NB4 (cell line): ENCODE data around the gene CACNA1A.

Source experiments
- DNase-seq: peaks from one replicate; pipeline ENCODE4 v3.0.0; 2010; ENCODE audit warnings: low read depth
- H3K4me3 ChIP-seq: one replicate; pipeline ENCODE4 v1.5.1; 2011; ENCODE audit warnings: mild to moderate bottlenecking, low read depth, low read length, moderate library complexity
- CTCF ChIP-seq: IDR thresholded peaks from one replicate; pipeline ENCODE4 v1.5.1; 2012; ENCODE audit warnings: low read depth, low read length
- MAX ChIP-seq: IDR thresholded peaks from 2 replicates; pipeline ENCODE4 v1.6.1; 2011; ENCODE audit warnings: low read depth, low read length
- MYC ChIP-seq: IDR thresholded peaks from 2 replicates; pipeline ENCODE4 v1.6.1; 2011; ENCODE audit warnings: low read depth, low read length
- POLR2A ChIP-seq: IDR thresholded peaks from 2 replicates; pipeline ENCODE4 v1.6.1; 2011; ENCODE audit warnings: mild to moderate bottlenecking; ENCODE audit not compliant: insufficient read length; ENCODE audit errors: extremely low read depth

CACNA1A gene

GRCh38 chr19:13526552-13526951 is 20.3 kb upstream of the CACNA1A start:
- DNase-seq = peak; percentile 45
- TF ChIP-seq CTCF (peak; percentile 78), POLR2A (no peak)
- H3K4me3 ChIP-seq = no peak overlapping the region

- H3K4me3 ChIP-seq = no peak overlapping the region
- TF ChIP-seq CTCF (no peak), MYC (no peak), POLR2A (no peak), MAX (no peak)
- DNase-seq = no peak
Measured at GRCh38 chr19:13521066-13521465, 14.8 kb upstream of the CACNA1A start.

- DNase-seq = no peak
- no peak overlapping the region for H3K4me3 ChIP-seq
- TF ChIP-seq MYC = no peak
- no peak for TF ChIP-seq POLR2A
- TF ChIP-seq CTCF = no peak
- TF ChIP-seq MAX = no peak
Measured at GRCh38 chr19:13511947-13512346, 5.7 kb upstream of the CACNA1A start.

GRCh38 chr19:13507053-13507611 is 853 bp upstream of the CACNA1A start:
- TF ChIP-seq POLR2A = no peak
- no peak for TF ChIP-seq MAX
- no peak for TF ChIP-seq MYC
- no peak for TF ChIP-seq CTCF
- H3K4me3 ChIP-seq = no peak overlapping the region
- no peak for DNase-seq

GRCh38 chr19:13505761-13506470 is 363 bp downstream of the CACNA1A start:
- no peak for TF ChIP-seq MAX
- no peak for TF ChIP-seq MYC
- no peak for TF ChIP-seq CTCF
- TF ChIP-seq POLR2A = no peak
- no peak for DNase-seq
- no peak overlapping the region for H3K4me3 ChIP-seq
